ENCODE measurements around the gene UBLCP1.

DNA sequence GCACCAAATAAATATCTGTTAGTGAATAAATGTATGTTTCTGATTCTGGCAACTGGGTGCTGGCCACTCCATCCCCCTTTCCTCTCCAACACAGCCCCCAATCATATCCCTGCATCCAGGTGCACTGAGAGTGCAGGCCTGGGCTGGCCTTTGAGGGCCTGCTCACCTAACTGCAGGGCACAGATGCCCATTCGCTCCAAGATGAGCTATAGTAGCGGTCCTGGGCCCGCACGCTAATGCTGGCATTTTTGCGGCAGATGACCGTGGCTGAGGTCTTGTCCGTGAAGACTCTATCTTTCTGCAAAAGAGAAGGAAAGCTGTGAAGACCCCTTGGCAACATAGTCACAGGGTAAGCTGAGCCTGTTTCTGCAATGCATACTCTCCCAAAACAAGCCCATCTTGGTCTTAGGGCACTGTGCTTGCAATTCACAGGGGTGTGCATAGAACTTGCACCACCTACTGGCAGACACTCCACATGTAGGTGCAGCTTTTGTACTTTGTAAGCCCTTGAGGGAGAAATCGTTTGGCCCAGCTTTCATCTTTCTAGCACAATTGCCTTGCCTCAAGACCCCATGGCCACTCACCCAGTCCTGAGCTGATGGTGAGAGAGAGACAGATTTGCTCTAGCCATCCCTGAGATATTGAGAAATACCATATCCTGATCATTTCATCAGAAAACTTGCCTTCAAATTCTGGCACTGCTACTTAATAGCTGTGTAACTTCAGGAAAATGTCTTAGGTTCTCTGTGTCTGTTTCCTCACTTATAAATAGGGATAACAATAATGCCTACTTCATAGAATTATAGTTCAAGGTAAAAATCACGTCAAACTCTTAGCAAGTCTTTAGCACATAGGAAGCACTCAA, 53.7 kb downstream of the UBLCP1 start:
- TF ChIP-seq, protein P1, sequence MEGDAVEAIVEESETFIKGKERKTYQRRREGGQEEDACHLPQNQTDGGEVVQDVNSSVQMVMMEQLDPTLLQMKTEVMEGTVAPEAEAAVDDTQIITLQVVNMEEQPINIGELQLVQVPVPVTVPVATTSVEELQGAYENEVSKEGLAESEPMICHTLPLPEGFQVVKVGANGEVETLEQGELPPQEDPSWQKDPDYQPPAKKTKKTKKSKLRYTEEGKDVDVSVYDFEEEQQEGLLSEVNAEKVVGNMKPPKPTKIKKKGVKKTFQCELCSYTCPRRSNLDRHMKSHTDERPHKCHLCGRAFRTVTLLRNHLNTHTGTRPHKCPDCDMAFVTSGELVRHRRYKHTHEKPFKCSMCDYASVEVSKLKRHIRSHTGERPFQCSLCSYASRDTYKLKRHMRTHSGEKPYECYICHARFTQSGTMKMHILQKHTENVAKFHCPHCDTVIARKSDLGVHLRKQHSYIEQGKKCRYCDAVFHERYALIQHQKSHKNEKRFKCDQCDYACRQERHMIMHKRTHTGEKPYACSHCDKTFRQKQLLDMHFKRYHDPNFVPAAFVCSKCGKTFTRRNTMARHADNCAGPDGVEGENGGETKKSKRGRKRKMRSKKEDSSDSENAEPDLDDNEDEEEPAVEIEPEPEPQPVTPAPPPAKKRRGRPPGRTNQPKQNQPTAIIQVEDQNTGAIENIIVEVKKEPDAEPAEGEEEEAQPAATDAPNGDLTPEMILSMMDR (IDR thresholded peaks at IDR 0.05; ENCODE audit: extremely low read depth in 1 of 2, insufficient read depth in 1 of 2, low read depth in 1 of 2, low read length in 2 of 2): peak; percentile 33 to 69
- no peak for TF ChIP-seq POLR2A (IDR thresholded peaks at IDR 0.05; ENCODE audit: low read depth, low read length)
- TF ChIP-seq EZH2 (IDR thresholded peaks at IDR 0.05; ENCODE audit: borderline replicate concordance, low read depth, low read length, severe bottlenecking): no peak

All from endothelial cell of umbilical vein (primary cell).